Keratinocyte (primary cell): ENCODE data around the gene RPRML. TPM values are rescaled to one million over a fixed set of nuclear protein-coding genes. Genes with fewer than 3 reads are reported as not detected.

Source experiments
- DNase-seq: peaks from one replicate; pipeline ENCODE4 v3.0.0-alpha.2; 2011; ENCODE audit warnings: low read depth, missing footprints, low spot score
- FAIRE-seq: peaks from 2 replicates; lab custom pipeline; 2011; peaks lifted over from hg19 to GRCh38; lab: Jason Lieb, UNC
- H2AFZ ChIP-seq: 2 replicates; pipeline ENCODE4 v1.6.0; 2012; ENCODE audit warnings: low read length, control low read depth, inconsistent platforms; ENCODE audit not compliant: control insufficient read depth
- H3K27ac ChIP-seq: 2 replicates; pipeline ENCODE4 v1.5.1; 2011; ENCODE audit warnings: low read length; ENCODE audit not compliant: control insufficient read depth, insufficient read depth
- H3K27me3 ChIP-seq: 3 replicates; pipeline ENCODE4 v1.6.0; 2011; ENCODE audit warnings: low read length; ENCODE audit not compliant: control insufficient read depth, insufficient read depth; ENCODE audit errors: extremely low read depth
- H3K36me3 ChIP-seq, 2 experiments: 2 replicates in 1 of 2; 3 replicates in 1 of 2; pipeline ENCODE4 v1.5.1; 2011; ENCODE audit warnings: low read length in 2 of 2, mild to moderate bottlenecking in 1 of 2; ENCODE audit not compliant: control insufficient read depth in 2 of 2, insufficient read depth in 2 of 2; ENCODE audit errors: extremely low read depth in 1 of 2
- H3K4me1 ChIP-seq: 3 replicates; pipeline ENCODE4 v1.5.1; 2011; ENCODE audit warnings: low read length; ENCODE audit not compliant: control insufficient read depth, insufficient read depth; ENCODE audit errors: extremely low read depth
- H3K4me2 ChIP-seq: 3 replicates; pipeline ENCODE4 v1.6.0; 2011; ENCODE audit warnings: low read depth, low read length; ENCODE audit not compliant: control insufficient read depth, insufficient read depth; ENCODE audit errors: extremely low read depth
- H3K4me3 ChIP-seq, 3 experiments: fragments of 200-600 bp in 1 of 3; sonication (generic) in 1 of 3; 2 replicates in 2 of 3; 3 replicates in 1 of 3; pipeline ENCODE4 v1.5.1; 2011 to 2016; ENCODE audit warnings: low read length in 3 of 3, mild to moderate bottlenecking in 3 of 3, control low read depth in 2 of 3, inconsistent platforms in 1 of 3, low read depth in 1 of 3, mixed read lengths in 1 of 3, mixed run types in 1 of 3, moderate library complexity in 1 of 3; ENCODE audit not compliant: control insufficient read depth in 2 of 3, insufficient read depth in 2 of 3; ENCODE audit errors: extremely low read depth in 1 of 3
- H3K79me2 ChIP-seq: 2 replicates; pipeline ENCODE4 v1.6.0; 2012; ENCODE audit warnings: low read length; ENCODE audit not compliant: control insufficient read depth, insufficient read depth
- H3K9ac ChIP-seq: 3 replicates; pipeline ENCODE4 v1.6.0; 2011; ENCODE audit warnings: low read length; ENCODE audit not compliant: control insufficient read depth, insufficient read depth; ENCODE audit errors: extremely low read depth
- H3K9me1 ChIP-seq: 3 replicates; pipeline ENCODE4 v1.6.0; 2011; ENCODE audit warnings: low read length; ENCODE audit not compliant: control insufficient read depth, insufficient read depth; ENCODE audit errors: extremely low read depth
- H3K9me3 ChIP-seq: 2 replicates; pipeline ENCODE4 v1.5.1; 2012; ENCODE audit warnings: low read depth, low read length; ENCODE audit not compliant: control insufficient read depth
- H4K20me1 ChIP-seq: 3 replicates; pipeline ENCODE4 v1.6.0; 2011; ENCODE audit warnings: low read length; ENCODE audit not compliant: control insufficient read depth, insufficient read depth; ENCODE audit errors: extremely low read depth
- EZH2 ChIP-seq: IDR thresholded peaks from one replicate; pipeline ENCODE4 v1.6.1; 2012; ENCODE audit warnings: inconsistent platforms, mild to moderate bottlenecking, low read length, moderate library complexity
- dilution Hi-C: fragments of 300-500 bp; cut with MboI; formaldehyde crosslinking; loops from one replicate; pipeline ENCODE4 v1.7.0; 2020; ENCODE audit warnings: low sequenced_read_pairs; ENCODE audit not compliant: extremely low pct_ligation_motif_present
- polyA plus RNA-seq, 5 experiments: library from polyadenylated mRNA; depleted of rRNA in 3 of 5; stranded (reverse) in 3 of 5; stranded (forward) in 1 of 5; unstranded in 1 of 5; fragments of >200 nt; gene quantifications; 1 replicate in 1 of 5; 2 replicates in 3 of 5; 3 replicates in 1 of 5; pipeline versions ENCODE4 v1.2.1 to v1.2.3, GENCODE V29; 2011 to 2012; ENCODE audit warnings: missing spikeins in 2 of 5, low read depth in 1 of 5, low replicate concordance in 1 of 5
- TF ChIP-seq, protein P1 (sequence below), 3 experiments: IDR thresholded peaks in 1 of 3; conservative IDR thresholded peaks in 1 of 3; optimal IDR thresholded peaks in 1 of 3; 2 replicates in 2 of 3; 3 replicates in 1 of 3; pipeline versions ENCODE3 to v1.5.1; 2011; ENCODE audit warnings: low read length in 3 of 3, mild to moderate bottlenecking in 3 of 3, moderate library complexity in 2 of 3, control low read depth in 1 of 3, inconsistent platforms in 1 of 3; ENCODE audit not compliant: insufficient read depth in 2 of 3; ENCODE audit errors: extremely low read depth in 1 of 3

The RPRML gene
- polyA plus RNA-seq, 1 donor (not counting 4 experiments of a cell fraction or from before 2014, with no cell fraction given) = not detected

DNA sequence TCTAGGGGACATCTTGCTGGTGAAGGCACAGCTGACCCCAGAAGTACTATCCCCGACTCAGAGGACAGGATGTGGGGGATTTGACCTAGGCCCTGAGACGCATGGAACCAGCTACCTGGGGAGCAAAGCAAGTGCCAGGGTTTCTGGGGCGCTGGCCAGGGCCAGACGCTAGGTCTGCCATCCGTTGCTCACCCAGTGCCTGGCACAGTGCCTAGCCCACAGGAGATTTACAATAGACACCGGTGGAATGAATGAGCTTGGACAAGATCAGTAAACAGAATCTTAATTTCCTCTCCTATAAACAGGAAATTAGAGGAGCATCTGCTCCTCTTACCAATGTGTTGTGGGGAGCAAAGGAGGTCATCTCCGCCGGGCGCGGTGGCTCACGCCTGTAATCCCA, 5.0 kb downstream of the RPRML start:
- H3K79me2 ChIP-seq = no peaks in the 10 kb centered on the region
- dilution Hi-C loops = no loop called here
- no peak overlapping the region for H3K4me2 ChIP-seq
- no peak overlapping the region for H2AFZ ChIP-seq
- H3K9ac ChIP-seq = no peak overlapping the region
- no peak overlapping the region for H3K4me3 ChIP-seq
- H4K20me1 ChIP-seq = peaks cover 3% of the 10 kb centered on the region
- no peaks in the 10 kb centered on the region for H3K36me3 ChIP-seq
- H3K9me1 ChIP-seq = no peaks in the 10 kb centered on the region
- H3K27ac ChIP-seq = no peak overlapping the region
- TF ChIP-seq EZH2 = no peak
- TF ChIP-seq, protein P1, sequence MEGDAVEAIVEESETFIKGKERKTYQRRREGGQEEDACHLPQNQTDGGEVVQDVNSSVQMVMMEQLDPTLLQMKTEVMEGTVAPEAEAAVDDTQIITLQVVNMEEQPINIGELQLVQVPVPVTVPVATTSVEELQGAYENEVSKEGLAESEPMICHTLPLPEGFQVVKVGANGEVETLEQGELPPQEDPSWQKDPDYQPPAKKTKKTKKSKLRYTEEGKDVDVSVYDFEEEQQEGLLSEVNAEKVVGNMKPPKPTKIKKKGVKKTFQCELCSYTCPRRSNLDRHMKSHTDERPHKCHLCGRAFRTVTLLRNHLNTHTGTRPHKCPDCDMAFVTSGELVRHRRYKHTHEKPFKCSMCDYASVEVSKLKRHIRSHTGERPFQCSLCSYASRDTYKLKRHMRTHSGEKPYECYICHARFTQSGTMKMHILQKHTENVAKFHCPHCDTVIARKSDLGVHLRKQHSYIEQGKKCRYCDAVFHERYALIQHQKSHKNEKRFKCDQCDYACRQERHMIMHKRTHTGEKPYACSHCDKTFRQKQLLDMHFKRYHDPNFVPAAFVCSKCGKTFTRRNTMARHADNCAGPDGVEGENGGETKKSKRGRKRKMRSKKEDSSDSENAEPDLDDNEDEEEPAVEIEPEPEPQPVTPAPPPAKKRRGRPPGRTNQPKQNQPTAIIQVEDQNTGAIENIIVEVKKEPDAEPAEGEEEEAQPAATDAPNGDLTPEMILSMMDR (optimal IDR thresholded peaks at IDR 0.05 in 1 of 3, IDR thresholded peaks at IDR 0.05 in 1 of 3, conservative IDR thresholded peaks at IDR 0.05 in 1 of 3; ENCODE audit: extremely low read depth in 1 of 3, insufficient read depth in 2 of 3, low read length in 3 of 3) = no peak
- H3K9me3 ChIP-seq = no peaks in the 10 kb centered on the region
- no peaks in the 10 kb centered on the region for H3K4me1 ChIP-seq
- DNase-seq (no peak), FAIRE-seq (no peak)
- H3K27me3 ChIP-seq = peaks cover 60% of the 10 kb centered on the region

DNA sequence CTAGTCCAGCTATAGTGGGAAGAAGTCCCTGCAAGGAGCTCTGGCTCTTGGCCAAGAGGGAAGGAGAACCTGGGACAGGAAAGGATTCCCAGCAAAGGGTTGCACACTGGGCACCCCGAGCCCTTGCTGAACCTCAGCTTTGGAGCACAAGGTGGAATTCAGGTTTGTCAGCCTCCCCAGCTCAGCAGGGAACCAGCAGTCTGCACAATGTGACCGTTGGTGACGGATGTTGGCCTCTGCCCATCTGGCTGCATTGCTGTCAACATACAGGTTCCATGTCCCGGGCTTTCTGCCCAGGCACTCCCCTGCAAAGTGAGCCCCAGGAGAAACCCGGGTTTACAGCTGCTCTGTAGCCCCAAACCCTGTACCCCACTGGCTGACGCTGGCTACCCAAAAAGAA, 6.7 kb downstream of the RPRML start:
- H3K79me2 ChIP-seq = no peaks in the 10 kb centered on the region
- no peak overlapping the region for H3K9ac ChIP-seq
- FAIRE-seq (no peak), DNase-seq (no peak)
- no peaks in the 10 kb centered on the region for H3K4me1 ChIP-seq
- no peaks in the 10 kb centered on the region for H3K9me1 ChIP-seq
- H3K27ac ChIP-seq = no peak overlapping the region
- peaks cover 3% of the 10 kb centered on the region for H4K20me1 ChIP-seq
- H3K9me3 ChIP-seq = no peaks in the 10 kb centered on the region
- dilution Hi-C loops = no loop called here
- no peak overlapping the region for H2AFZ ChIP-seq
- peaks cover 55% of the 10 kb centered on the region for H3K27me3 ChIP-seq
- H3K4me3 ChIP-seq = no peak overlapping the region
- H3K36me3 ChIP-seq = no peaks in the 10 kb centered on the region
- no peak overlapping the region for H3K4me2 ChIP-seq
- TF ChIP-seq, protein P1 (optimal IDR thresholded peaks at IDR 0.05 in 1 of 3, IDR thresholded peaks at IDR 0.05 in 1 of 3, conservative IDR thresholded peaks at IDR 0.05 in 1 of 3; ENCODE audit: extremely low read depth in 1 of 3, insufficient read depth in 2 of 3, low read length in 3 of 3) = no peak
- TF ChIP-seq EZH2 = no peak
